Activated CD8-positive, alpha-beta memory T cell treated with anti-CD3 and anti-CD28 coated beads for 4 hours (primary cell): ENCODE results near the gene AGMAT.
"Not testable (repeated sequence)": the region's sequence is repeated elsewhere in the genome, so short reads cannot be mapped to it uniquely, and the experiment has no call there.

Experiments
- DNase-seq, 2 donors: peaks; one replicate each; pipeline ENCODE4 v3.0.0-alpha.2; 2020; ENCODE audit warnings: low read depth in 2 of 2

The AGMAT gene

DNA sequence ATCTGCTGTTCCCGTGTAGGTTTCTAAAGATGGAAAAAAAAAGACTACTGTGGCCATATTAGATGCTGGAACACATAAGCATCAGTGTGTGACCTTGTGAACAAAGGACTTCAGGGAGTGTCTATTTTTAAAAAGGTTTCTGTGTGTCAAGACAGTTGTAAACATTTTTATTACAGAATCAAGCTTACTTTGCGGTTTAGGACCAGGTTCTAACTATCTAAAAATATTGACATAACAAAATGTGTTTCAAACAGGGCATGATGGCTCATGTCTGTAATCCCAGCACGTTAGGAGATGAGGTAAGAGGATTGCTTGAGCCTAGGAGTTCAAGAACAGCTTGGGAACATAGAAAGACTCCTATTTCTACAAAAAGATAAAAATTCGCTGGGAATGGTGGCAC lies 25.3 kb upstream of the AGMAT start:
- no peak for DNase-seq

DNA sequence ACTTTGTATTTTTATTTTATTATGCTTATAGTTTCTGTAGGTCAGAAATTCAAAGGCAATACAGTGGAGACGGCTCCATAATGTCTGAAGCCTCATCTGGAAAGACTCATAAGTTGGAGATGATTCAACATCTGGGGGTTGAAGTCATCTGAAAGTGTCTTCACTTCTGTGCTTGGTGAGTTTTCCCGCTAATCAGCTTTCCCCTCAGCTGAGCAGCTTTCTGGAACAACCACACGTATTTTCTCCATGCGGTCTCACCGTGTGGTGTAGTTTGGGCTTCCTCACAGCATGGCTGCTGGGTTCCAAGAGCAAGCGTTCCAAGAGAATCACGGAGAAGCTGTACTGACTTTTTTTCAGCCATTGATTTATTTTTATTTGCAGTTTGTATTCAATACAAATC lies 24.8 kb upstream of the AGMAT start:
- no peak for DNase-seq

DNA sequence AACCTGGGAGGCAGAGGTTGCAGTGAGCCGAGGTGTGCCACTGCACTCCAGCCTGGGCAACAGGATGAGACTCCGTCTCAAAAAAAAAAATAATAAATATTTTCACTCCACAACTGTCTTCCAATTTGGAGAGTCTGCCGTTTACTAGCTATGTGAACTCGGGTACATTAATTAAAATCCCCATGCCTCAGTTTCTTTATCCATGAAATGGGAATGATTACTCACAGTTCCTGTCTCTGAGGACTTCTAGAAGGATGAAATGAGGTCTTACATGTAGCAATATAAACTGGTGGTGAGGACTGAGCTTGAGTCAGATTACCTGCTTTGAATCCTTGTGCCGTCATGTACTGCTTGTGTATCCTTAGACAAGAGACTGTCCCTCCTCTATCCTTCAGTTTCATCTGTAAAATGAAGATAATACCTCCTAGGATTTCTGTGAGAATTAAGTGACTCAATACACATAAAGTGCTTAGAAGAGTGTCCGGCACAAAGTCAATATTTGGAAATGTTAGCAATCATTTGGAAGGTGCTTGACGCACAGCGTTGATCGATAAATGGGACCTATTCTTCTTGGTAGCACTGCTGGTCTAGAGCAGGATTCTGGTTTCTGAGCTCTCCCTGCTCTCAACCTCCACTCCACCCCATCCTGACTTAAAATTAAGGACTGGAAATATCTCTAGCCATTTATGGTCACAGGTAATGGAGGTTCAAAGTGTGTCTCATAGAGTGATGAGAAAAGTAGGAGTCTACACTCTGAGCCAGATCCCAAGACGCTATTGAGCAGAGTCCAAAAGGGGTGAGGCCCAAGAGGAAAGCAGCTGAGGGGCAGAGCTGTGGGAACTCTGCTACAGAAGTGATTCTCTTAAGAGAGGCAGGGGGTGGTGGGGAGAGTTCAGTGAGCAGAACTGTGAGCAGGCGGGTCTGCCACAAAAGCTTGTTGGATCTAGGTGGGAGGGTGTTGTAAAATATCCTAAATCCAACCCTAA lies 20.8 kb upstream of the AGMAT start:
- DNase-seq, result no peak

DNA sequence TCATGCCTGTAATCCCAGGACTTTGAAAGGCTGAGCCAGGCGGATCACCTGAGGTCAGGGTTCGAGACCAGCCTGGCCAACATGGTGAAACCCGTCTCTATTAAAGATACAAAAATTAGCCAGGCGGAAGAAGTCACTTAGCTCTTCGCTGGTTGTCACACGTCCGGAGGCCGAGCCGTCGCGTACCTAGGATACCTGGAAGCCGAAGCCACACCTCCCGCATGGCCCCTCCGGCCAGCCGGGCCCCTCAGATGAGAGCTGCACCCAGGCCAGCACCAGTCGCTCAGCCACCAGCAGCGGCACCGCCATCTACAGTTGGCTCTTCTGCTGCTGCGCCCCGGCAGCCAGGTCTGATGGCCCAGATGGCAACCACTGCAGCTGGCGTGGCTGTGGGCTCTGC lies 19.5 kb upstream of the AGMAT start:
- not testable (repeated sequence) for DNase-seq

DNA sequence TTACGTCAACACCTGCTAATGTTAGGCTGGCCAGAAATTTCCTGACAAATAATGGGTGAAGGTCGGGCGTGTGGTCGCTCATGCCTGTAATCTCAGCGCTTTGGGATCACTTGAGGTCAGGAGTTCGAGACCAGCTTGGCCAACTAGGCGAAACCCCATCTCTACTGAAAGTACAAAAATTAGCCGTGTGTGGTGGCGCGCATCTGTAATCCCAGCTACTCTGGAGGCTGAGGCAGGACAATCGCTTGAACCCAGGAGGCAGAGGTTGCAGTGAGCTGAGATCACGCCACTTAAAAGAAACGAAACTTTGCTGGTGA lies 19.1 kb upstream of the AGMAT start:
- DNase-seq, result not testable (repeated sequence)

DNA sequence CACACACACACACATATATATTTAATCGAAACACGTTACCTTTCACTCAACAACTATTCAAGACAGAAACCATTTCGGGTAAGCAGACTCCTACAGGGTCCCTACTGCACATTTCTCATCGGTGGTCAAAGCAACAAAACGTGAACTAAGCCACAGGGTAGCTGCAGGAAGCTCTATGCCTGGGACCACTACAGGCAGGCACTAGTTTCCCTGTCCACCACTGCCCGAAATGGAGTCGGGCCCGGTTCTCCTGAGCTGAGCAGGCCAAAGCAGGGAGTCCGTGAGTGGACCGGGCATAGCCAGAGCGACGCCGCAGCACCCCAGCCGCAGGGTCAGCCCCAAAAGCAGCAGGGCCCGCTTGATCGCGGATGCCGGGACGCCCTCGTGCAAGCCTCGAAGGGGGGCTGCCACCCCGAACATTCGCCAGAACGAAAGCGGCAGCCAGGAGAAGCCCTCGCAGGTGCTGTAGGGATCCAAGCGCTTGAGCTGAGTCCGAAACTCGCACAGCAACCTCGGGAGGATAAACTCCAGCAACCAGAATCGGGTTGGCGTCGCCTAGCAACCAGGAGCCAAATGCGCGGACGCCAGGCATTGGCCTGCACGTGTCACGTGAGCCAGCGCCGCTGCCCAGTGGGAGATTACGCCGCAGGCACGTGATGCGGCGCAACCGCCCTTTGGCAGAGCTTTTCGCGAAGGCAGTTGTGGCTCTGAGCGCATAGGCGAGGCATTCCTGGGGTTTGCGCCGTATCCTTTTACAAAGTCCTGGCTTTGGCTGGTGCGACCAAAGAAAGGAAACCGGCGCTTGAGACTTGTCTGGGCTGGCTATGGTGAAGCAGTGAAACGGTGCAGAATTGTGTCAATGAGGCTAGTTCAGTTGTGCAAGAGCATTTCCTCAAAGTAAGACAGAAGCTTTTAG lies 18.5 kb upstream of the AGMAT start:
- DNase-seq, result peak; percentile 76 to 83

DNA sequence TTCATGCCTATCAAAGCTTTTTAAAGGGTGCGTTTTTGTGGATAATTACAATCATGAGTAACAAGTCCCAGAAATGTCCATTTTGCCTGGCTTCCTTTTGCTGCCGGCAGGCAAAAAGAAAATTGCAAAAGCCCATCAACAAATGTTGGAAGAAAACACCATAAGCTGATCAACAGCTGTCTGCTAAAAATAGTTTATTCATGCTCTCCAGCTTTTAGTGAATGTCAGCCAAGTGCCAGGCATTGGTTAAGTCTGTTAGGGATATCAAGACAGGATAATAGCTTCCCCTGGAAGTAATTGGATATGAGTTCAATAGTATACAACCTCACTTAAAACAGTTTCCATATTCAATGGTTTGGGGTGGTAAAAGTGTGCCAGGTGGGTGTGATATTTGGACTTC lies 13.6 kb upstream of the AGMAT start:
- DNase-seq, result no peak

DNA sequence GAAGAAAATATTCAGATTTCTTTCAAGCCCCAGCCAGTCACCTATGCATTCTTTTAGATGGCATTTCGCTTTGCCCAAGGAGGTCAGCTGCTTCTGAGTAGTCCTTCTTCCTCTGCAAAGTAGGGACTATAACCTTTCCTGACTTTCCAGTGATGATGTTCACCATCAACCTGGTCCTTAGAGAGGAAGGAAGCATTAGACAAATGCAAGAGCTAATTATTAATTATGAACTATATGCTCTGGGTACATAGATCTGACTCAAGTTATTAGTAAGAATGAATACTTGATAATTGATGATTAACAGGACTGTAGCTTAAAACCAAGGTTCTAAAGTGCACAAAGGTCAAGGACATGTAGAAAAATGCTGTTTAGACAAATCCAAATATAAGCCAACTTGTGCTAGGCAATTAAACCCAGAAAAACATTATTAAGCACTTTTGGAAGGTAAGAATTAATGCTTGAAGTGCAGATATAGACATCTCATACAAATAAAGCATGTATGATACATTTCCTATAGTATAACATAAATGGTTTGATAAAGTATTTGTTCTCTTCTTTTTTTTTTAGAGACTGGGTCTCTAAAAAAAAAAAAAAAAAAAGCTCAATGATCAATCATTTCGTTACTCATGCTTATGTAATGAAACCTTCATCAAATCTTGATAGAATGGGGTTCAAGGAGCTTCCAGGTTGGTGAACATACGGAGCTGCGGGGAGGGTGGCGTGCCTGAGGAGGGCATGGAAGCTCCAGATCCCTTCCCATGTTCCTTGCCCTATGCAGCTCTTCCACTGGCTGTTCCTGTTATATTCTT lies 11.2 kb upstream of the AGMAT start:
- no peak for DNase-seq

DNA sequence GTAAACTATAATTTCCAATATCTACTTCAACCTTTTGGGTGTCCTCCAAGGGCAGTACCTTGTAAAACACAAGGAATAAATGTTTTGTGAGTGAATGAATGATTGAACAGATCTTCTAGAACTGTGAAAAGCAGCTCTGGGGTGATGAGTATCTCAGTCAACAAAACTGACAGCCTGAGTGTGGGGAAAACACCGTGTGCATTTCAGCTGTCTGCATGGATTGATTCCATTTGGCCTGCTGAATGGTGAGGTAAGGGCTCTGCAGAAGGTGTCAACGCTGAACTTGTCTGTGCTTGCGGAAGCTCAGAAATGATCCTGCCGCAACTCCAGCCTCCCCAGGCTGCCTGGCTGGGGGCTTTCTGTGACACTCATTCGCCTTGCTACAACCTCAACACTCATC lies 7.4 kb upstream of the AGMAT start:
- DNase-seq, result no peak

DNA sequence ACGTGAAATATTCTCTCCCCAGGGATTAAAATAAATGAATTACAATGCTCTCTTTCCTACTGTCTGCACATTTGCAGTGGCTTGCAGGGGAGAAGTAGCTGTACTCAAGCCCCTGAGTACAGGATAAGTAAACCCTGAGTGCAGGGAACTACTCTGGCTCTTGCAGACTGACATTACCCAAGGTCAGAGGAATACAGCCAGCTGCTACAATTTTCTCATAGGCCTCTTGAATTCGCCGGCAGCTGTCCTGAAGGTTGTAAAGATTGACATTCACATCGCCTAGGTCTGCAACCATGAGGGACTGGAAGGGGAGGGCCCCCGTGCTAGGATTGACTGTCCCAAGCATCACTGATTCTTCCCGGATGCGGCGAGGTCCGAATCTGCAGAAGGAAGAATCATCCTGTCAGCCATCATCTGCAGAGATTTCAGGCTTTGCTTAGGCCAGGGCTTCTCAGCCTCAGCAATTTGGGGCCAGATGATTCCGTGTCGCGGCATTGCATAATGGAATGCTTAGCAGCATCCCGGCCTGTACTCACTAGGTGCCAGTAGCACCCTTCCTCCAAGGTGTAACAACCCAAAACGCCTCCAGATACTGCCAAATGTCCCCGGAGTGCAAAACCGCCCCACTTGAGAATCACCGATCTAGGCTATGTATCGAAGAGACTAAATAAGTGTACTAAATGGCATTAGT lies 1.7 kb downstream of the AGMAT start:
- no peak for DNase-seq

DNA sequence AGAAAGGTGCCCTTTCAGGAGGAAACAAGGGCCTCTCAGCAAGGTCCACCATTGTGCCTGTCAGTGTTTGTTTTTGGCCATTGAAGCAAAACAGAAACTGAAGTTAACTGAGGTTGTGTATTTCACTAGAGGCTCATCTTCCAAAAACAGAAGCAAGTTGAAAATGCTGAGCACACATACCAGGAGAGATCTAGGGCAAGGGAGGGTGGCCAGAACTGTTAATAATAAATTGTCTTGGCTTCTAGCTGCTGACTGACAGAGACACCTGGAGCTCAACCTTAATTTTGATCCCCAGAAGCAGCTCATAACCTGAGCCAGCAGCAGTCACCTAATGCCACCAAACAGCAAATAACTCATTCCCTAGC lies 5.2 kb downstream of the AGMAT start:
- DNase-seq, result no peak

DNA sequence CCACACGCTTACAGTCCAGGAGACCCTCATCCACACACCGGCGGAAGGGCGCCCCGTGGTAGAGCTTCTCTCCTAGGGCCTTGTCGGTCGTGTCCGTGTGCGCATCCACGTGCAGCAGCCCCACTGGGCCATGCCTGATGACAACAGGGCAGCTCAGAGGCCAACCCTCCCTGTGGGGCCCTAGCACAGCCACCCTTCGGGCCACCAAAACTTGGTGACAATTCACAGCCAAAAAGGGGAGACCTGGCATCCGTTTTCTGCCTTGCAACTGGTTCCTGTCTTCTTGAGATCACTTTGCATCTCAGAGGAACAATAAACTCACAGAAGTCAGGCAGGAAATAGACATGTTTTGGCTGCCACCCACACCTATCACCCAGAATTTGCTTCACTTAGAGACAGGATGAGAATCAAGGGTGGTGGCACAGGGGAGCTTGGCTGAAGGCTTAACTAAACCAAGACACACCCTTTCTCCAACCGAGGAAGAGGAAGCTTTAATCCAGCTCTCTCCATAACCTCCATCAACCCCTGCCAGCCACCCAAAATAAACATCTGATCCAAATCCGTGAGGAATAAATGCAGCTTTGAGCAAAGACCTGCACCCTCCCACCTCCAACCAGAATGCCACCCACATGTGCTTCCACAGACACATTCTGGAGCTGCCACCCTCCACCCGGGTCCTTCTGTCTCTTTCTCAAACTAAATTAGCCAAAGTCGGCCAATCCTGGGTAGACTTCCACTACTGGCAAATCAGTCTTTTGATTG lies 5.7 kb downstream of the AGMAT start:
- no peak for DNase-seq

DNA sequence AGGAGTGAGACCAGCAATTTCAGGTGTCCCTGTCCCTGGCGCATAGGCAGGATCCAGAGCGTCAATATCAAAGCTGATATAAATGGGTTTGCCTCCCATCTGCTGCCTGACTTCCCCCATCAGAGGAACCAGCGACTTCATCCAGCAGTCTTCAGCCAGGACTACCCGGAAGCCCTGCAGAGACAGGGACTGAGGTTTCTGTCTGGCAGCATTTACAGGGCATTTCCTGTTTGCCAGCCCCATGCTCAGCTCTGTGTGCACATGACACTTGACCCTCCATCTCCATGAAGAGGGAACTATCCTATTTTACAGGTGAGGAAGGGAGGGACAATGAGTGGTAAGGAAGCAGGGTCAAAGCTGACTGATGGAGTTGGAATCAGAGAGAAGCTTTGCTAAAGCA lies 7.2 kb downstream of the AGMAT start:
- no peak for DNase-seq

DNA sequence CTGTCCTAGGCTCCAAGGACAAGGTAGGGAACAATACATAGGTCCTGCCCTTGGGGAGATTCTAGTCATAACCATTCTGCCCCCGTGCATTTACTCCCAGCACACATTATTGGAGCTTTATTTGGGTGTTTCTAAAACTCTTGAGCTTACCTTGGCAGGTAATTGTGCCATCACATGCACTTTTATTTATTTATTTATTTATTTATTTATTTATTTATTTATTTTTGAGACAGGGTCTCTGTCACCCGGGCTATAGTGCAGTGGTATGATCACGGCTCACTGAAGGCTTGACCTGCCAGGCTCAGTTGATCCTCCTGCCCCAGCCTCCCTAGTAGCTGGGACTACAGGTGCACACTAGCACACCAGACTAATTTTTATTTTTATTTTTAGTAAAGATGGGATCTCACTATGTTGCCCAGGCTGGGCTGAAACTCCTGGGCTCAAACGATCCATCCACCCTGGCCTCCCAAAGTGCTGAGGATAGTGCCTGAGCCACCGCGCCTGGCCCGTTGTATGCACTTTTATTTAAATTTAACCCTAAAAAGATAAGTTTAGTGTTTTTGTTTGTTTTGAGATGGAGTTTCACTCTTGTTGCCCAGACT lies 9.2 kb downstream of the AGMAT start:
- DNase-seq, result no peak

DNA sequence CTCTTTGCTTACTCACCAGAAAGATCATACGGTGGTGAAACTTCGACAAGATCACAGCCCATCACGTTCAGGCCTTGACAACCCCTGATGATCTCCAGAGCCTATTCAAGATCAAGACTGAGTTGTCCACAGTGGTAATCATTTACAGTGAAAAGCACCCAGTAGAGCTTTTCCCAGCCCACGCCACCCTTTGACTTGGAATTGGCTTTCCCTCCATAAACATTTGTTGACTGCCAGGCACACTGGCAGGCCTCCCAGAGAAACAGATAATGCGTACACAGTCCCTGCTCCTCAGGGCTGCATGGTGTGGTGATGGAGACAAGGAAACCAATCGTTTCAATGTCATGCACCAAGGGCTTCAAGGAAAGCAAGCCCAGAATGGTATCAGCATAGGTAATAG lies 10.1 kb downstream of the AGMAT start:
- DNase-seq, result no peak

DNA sequence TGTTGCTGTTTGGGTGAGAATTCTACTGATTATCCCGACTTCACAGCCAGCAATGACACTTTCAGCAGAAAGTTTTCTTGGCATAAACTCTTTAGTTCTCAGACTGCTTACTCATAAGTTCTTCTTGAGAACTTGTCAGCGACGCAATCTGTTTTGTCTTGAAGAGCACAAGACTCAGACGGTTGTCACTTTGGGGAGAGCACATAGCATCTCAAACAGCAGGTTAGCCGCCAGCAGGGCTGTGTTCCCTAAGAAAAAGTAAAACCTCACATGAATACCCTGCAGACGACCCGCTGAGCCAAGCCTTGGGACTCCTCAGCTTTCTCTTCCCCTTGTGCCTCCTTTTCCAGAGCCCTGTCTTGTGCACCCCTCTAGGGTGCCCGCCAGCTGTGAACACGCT lies 11.4 kb downstream of the AGMAT start:
- DNase-seq, result no peak

DNA sequence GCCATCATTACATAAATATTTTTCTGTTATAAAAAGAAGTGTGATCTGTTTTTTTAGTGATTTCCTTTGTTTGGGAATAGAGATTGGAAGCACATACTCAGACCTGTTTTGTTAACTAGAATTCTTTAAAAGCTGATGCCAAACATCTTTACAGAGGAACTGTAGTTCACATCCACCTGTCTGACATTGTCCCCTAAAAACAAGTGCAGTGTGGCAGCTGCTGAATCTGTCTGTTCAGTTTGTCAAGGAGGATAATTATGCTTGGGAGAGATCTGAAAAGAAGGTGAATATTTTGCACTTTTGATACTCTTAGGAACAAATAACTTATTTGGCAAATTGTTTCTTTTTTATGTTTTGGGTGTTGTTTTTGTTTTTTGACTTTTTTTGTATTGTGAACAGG lies 13.6 kb downstream of the AGMAT start:
- no peak for DNase-seq

DNA sequence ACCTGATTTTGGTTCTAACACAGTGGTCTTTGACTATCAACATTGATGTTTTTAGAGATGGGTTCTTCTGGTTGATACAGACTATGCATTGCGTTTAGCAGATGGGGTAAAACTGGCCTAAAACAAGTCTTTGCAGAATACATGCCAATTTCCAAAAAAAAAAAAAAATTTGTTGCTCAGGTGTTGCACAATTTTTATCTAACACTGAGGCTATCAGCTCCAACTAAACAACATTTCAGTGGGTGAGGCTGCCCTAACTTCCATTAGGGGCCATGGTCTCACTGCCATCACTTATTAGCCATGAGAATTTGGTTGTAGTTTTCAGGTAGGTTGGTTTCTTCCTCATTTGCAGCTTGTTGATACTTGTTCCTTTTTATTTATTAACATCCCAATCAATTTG lies 14.0 kb downstream of the AGMAT start:
- no peak for DNase-seq

DNA sequence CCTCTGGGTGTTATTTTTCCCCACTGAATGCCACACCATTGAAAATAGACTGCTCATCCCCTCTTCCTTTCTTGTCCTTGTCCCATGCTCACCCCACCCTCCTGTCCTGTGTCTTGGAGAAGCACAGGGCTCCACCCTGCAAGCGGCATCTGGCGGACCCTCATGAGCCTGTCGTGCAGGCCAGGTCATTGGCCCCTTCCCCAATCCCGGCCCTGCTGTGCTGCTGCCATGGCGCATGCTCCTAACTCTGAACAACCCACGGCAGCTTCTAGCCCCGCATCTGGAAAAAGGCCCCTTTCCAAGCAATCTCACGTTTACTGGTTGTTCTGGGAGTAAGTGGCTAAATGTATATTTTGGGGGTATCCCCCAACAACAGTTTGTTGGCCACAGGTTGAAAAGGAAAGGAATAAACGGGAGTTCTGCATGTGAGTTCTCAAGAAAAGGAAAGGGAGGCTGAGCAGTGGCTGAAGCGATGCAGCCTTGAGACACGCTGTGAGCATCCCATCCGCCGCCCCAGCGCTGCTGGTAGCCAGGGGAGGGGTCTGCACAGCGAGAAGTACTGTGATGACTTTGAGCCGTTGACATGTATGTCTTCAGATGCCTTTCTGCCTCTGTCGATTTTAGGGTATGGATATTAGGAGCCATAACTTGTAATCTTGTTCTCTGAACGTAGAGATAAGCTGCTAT lies 16.3 kb downstream of the AGMAT start:
- no peak for DNase-seq
